COLO668 (cell line): ENCODE data around the gene LAMA4.

Experiments used
- DNase-seq: peaks from one replicate; lab custom pipeline; 2025; ENCODE audit not compliant: unreplicated experiment; lab: John Stamatoyannopoulos, UW

LAMA4 gene

DNA sequence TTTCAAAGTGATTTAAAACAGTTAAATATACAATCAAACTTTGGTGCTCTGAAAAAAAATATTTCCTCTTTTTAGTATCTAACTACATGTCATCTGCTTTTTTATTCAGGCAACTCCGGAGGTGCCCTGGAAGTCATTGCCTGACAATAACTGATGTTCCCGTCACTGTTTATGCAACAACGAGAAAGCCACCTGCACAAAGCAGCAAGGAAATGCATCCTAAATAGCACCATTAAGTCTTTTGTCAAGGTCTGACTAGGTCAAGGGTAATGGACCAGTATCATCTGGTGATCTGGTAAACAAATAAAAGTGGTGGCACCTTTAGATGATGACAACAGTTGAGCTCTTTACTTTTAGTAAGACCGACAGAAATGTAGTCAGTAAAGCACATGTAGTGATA, 153.8 kb downstream of the LAMA4 start:
- no peak for DNase-seq

DNA sequence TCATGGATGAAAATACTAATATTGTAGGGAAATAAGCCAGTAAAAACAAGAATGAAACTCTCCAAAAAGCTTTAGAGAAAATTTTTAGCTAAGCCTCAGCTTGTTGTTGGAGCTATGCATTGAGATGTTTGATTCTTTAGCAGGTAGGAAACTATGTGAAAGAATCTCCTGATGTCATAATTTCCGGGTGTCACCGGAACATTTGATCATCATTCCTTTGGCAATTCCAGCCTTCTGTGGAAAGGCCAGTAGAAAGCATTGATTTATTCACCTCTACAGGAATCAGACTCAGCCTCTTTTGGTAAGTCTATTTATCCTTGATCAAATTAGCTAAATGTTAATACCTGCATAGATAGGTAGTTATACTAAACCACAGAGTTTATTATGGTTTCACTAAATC, 157.5 kb downstream of the LAMA4 start:
- no peak for DNase-seq

DNA sequence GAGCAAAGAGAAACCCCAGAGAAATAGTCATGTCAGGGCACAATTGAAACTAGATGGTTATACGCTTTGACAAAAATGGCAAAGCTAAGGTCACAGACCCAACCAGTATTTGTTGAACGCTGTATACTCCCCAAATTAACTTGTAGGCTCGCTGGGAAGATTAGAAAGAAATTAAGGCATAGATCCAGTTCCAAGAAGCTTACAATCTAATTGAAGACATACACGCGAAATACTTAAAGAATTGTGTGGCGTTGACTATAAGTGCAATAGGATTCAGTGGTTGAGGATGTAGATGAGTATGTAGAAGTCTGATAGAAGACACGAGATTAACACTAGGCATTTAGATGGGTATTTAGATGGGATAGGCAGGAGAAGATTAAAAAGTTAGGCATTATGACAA, 166.5 kb downstream of the LAMA4 start:
- DNase-seq, result no peak

DNA sequence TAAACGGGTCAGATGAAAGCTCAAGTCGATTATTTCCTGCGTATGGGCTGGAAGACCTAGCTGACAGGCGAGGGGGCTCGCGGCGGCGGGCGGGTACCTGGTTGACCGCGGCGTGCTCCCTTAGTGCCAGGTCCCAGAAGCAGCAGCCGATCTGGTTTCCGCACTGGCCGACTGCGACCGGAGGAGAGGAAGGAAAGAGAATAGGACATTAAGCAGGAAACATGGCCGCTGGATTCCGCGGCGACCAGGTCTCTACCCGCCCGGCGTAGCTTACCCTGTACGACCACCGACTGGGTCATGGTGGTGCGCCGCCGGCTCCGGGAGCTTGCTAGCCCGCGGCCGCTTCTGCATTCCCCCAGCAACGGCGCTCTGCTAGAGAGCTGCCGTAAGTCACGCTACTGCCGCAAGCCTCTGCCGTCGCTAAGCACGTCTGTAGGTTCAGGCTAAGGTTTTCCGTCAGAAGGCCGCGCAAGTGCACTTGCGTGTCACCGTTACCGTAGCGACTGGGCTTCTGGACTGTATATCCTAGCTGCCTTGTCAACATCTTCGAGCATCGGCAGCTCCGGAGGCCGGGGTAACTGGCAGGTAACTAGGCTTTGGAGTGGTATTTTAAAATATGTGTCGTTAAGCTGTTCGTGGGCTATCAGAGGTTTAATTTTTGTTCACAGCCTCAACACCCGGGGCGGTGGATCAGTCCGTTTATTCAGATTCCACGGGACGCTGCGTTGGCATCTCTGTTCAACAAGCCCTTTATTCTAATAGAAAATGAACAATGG, 167.0 kb downstream of the LAMA4 start, which contains the start of the genes FAM229B and TUBE1:
Gene FAM229B (plus strand): TSS at position 456 of the 776 bp plus-strand sequence. CDS start 11,693 bp downstream, outside the sequence.
Gene TUBE1 (minus strand): TSS at position 347 of the 776 bp plus-strand sequence. CDS start 48 bp downstream, at position 299.
- peak; percentile 90 for DNase-seq

DNA sequence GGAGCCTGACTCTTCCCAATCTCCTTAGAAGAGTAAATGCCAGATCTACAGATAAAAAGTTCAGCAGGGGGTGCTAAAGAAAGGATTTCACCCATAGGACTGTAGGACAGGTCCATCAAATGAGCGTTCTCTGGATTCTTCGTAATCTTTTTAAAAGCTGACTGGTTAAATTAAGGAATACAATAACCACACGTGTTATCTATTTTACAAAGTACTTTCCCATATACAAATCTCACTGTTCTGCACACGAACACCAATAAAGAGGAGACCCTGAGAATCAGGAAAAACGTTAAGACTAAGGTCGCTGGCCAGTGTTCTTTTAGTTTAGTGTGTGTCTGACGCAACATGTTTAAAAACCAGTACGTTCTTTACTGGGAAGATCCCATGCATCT, 167.6 kb downstream of the LAMA4 start:
- DNase-seq, result no peak

DNA sequence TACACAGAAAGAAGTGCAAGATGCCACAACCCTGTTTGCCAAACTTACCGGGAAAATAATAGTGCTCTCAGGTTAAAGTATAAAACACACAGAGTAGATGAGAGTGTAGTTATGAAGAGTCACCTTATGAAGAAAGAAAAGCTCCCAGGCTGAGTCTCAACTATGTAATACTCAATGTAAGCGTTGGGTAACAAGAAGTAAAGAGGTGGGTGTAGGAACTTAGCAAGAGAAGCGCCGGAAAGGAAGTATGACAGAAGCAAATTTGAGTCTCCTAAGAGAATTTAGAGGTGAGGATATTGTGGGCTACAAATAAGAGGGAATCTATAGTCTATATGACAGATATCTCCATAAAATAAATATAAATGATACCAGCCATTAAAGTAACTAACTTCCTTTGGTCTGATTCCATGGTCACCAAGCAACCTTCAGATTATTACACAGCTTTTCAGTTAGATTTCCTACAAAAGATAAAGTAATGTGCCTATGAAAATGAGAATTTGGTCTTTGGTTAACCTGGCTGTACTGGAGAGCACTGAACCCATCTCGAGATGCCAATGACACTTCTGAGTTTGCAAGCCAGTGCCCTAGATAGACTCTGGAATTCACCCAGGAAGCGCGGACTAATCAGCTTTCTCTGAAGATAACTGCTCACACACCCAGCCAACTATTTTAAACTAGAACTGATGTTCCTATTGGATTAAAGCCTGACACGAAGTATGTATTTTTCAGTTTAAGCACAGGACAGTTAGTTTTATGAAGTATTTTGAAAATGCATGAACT, 168.9 kb downstream of the LAMA4 start:
- no peak for DNase-seq

DNA sequence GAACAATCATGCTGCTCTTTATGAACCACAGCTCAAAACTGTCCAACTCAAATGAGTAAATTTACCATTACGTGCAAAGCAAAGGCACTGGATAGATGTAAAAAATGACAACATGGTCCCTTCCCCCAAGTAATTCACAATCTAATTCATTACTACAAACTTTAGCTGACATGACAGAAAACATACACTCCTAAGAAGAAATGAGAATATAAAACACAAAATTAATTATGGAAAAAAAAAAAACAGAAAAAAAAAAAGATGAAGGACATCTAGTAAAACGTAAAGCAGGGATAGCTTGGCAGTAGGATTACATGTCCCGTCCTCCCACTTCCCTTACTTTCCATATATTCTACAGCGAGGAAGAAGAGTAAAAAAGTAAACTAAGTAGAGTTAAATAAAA, 172.8 kb downstream of the LAMA4 start:
- no peak for DNase-seq

DNA sequence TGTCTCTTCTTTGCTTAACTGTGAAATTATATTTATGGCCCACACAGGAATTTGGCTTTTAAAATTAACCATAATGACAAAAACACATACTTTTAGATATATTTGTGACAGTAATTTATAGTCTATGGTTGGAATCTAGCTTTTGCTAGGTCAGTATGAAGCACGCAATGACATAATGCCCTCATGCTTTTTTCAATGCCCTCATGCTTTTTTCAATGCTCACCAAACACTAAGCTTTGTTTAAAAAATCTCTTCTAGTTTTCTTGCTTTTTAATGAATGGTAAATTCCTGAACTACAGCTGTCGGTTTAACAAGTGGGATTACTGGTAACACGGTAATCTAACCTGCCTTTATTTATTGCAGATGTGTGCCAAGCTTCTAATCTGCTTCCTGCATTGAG, 187.8 kb downstream of the LAMA4 start:
- no peak for DNase-seq

DNA sequence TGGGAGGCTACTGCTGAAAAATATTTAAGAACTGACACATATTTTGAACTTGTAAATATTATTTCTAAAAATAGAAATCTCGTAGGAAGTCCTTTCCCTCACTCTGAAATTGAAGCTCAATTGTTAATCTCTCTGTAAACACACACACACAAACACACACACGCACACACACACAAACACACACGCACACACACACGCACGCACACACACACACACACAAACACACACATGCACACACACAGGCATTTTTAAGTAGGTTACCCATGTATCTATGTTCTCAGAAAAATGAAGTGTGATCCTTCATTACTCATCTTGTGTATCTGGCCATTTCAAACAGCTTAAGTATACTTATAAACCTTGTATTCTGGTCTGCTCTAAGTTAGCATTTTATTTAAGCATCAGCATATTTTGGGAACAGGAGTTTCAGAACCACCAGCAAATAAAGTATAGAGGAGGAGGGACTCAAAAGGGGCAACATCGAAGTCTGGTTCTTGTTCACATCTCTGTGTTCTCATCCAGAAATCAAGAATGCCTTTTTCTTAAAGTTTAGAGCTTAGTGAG, 188.9 kb downstream of the LAMA4 start:
- DNase-seq, result no peak

DNA sequence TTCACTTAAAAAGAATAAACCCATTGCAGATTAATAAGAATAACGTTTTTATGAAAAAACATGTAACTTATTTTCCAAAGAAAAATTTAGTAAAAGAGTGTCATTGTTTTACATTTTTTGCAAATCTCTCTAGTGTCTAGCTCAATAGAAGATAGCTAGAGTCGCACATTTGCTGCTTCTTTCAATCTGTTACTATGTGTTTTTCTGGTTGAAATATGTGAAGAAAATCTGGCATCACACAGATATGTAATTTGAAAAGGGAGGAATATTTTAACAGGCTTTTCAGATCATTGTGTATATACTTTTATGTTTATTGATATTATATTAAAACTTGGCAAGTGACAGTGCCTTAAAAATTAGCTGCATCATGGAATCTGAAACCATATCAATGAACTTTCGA, 191.4 kb downstream of the LAMA4 start:
- DNase-seq, result no peak

DNA sequence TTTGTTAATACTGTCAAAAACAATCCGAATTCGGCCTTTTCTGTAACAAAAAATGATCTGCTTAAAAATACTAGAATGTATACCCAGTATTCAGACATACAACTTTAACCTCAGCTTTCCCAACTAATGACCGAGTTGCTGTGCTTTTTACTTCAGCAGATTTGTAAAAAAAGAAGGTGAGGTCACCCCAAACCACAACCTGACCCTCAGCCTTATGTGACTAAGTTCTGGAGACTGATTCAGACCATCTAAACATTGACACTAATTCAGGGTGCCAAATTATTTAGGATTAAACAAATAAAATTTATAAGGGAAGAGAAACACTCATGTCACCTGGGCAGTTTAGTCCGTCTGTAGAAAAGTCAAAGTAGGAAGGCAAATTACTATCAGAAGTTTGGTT, 192.8 kb downstream of the LAMA4 start:
- DNase-seq, result no peak
